H1 (cell line): ENCODE data around the gene FUT2. TPM values are rescaled to one million over a fixed set of nuclear protein-coding genes. Genes with fewer than 3 reads are reported as not detected.

Experiments
- CTCF ChIA-PET: fragments of 300-600 bp; sonication (Branson Sonifier 250); formaldehyde crosslinking; loops from one replicate; lab custom pipeline; 2021; ENCODE audit not compliant: partially characterized antibody; lab: Charles Lee
- POLR2A ChIA-PET: fragments of 300-600 bp; sonication (Branson Sonifier 250); formaldehyde crosslinking; loops from one replicate; lab custom pipeline; 2021; ENCODE audit warnings: inconsistent platforms; ENCODE audit not compliant: partially characterized antibody; lab: Charles Lee
- DNase-seq, 2 experiments: peaks; one replicate each; pipeline versions ENCODE4 v3.0.0 to v3.0.0-alpha.2; 2010 to 2022; ENCODE audit warnings: low spot score in 2 of 2, low read depth in 1 of 2, mixed read lengths in 1 of 2
- FAIRE-seq: peaks from 2 replicates; lab custom pipeline; 2011; peaks lifted over from hg19 to GRCh38; lab: Jason Lieb, UNC
- H2AFZ ChIP-seq: 2 replicates; pipeline ENCODE4 v1.8.1; 2012; ENCODE audit warnings: low read length, inconsistent platforms
- H2AK5ac ChIP-seq: 2 replicates; pipeline ENCODE4 v1.6.1; 2013; ENCODE audit warnings: low read depth, low read length
- H2BK120ac ChIP-seq: replicated peaks from 2 replicates; pipeline ENCODE3; 2013; ENCODE audit warnings: low read depth, low read length, inconsistent platforms
- H2BK12ac ChIP-seq: 2 replicates; pipeline ENCODE4 v1.6.1; 2013; ENCODE audit warnings: low read depth, low read length
- H2BK15ac ChIP-seq: 2 replicates; pipeline ENCODE4 v1.6.1; 2013; ENCODE audit warnings: low read length
- H2BK20ac ChIP-seq: 2 replicates; pipeline ENCODE4 v1.6.1; 2013; ENCODE audit warnings: low read length
- H2BK5ac ChIP-seq: 2 replicates; pipeline ENCODE4 v1.6.1; 2013; ENCODE audit warnings: low read depth, low read length
- H3K14ac ChIP-seq: 2 replicates; pipeline ENCODE4 v1.6.1; 2013; ENCODE audit warnings: inconsistent platforms; ENCODE audit not compliant: insufficient read length
- H3K18ac ChIP-seq: 2 replicates; pipeline ENCODE4 v1.6.1; 2013; ENCODE audit warnings: low read length; ENCODE audit errors: extremely low read depth
- H3K23ac ChIP-seq: 2 replicates; pipeline ENCODE4 v1.6.1; 2013; ENCODE audit warnings: inconsistent platforms; ENCODE audit not compliant: insufficient read length
- H3K23me2 ChIP-seq: 2 replicates; pipeline ENCODE4 v1.6.1; 2013; ENCODE audit warnings: low read depth, low read length
- H3K27ac ChIP-seq: 2 replicates; pipeline ENCODE4 v1.6.1; 2011; ENCODE audit warnings: low read depth, low read length, inconsistent platforms
- H3K27me3 ChIP-seq, 4 experiments: replicated peaks in 1 of 4; 1 replicate in 1 of 4; 2 replicates in 3 of 4; pipeline versions ENCODE4 v1.6.1 to v1.8.1; 2011 to 2013; ENCODE audit warnings: low read length in 3 of 4, mild to moderate bottlenecking in 3 of 4, inconsistent platforms in 2 of 4, mixed read lengths in 2 of 4, moderate library complexity in 1 of 4; ENCODE audit not compliant: control insufficient read depth in 3 of 4, insufficient read depth in 3 of 4; ENCODE audit errors: extremely low read depth in 1 of 4
- H3K36me3 ChIP-seq, 4 experiments: 2 replicates each; pipeline versions ENCODE4 v1.6.1 to v1.8.1; 2011 to 2013; ENCODE audit warnings: mild to moderate bottlenecking in 4 of 4, low read length in 3 of 4, moderate library complexity in 2 of 4, control low read depth in 1 of 4, inconsistent platforms in 1 of 4; ENCODE audit not compliant: insufficient read depth in 4 of 4, control insufficient read depth in 2 of 4
- H3K4ac ChIP-seq: replicated peaks from 2 replicates; pipeline ENCODE3; 2013; ENCODE audit warnings: low read length, low read depth, mixed read lengths, inconsistent platforms; ENCODE audit not compliant: insufficient read length
- H3K4me1 ChIP-seq, 4 experiments: replicated peaks in 1 of 4; 1 replicate in 1 of 4; 2 replicates in 3 of 4; pipeline versions ENCODE4 v1.6.1 to v1.8.1; 2011 to 2013; ENCODE audit warnings: low read length in 3 of 4, inconsistent platforms in 2 of 4, mixed read lengths in 1 of 4; ENCODE audit not compliant: insufficient read depth in 4 of 4, control insufficient read depth in 3 of 4
- H3K4me2 ChIP-seq, 2 experiments: 2 replicates each; pipeline versions ENCODE4 v1.6.1 to v1.8.1; 2011 to 2013; ENCODE audit warnings: low read depth in 2 of 2, low read length in 2 of 2, control low read depth in 1 of 2, inconsistent platforms in 1 of 2, mild to moderate bottlenecking in 1 of 2; ENCODE audit not compliant: insufficient read depth in 1 of 2
- H3K4me3 ChIP-seq, 4 experiments: fragments of 200-600, 300-600 bp in 1 of 4; sonication (generic), shearing (Covaris generic), sonication (Bioruptor Twin) in 1 of 4; 2 replicates each; pipeline versions ENCODE4 v1.5.1 to v1.8.1; 2011 to 2016; ENCODE audit warnings: low read length in 4 of 4, low read depth in 3 of 4, control low read depth in 2 of 4, inconsistent platforms in 2 of 4, mild to moderate bottlenecking in 2 of 4, mixed read lengths in 1 of 4, moderate library complexity in 1 of 4; ENCODE audit not compliant: insufficient read depth in 2 of 4; ENCODE audit errors: extremely low read depth in 1 of 4
- H3K56ac ChIP-seq: replicated peaks from 2 replicates; pipeline ENCODE3; 2013; ENCODE audit warnings: low read depth, mild to moderate bottlenecking, mixed read lengths, low read length, inconsistent platforms; ENCODE audit not compliant: insufficient read length
- H3K79me1 ChIP-seq: 2 replicates; pipeline ENCODE4 v1.6.1; 2013; ENCODE audit warnings: low read depth, low read length, control low read depth
- H3K79me2 ChIP-seq, 2 experiments: 2 replicates each; pipeline versions ENCODE4 v1.6.1 to v1.8.1; 2012 to 2013; ENCODE audit warnings: low read length in 2 of 2, mild to moderate bottlenecking in 2 of 2, inconsistent platforms in 1 of 2; ENCODE audit not compliant: insufficient read depth in 2 of 2, control insufficient read depth in 1 of 2
- H3K9ac ChIP-seq, 4 experiments: replicated peaks in 1 of 4; 1 replicate in 1 of 4; 2 replicates in 3 of 4; pipeline versions ENCODE4 v1.6.1 to v1.8.1; 2011 to 2013; ENCODE audit warnings: low read depth in 3 of 4, low read length in 3 of 4, control low read depth in 2 of 4, mild to moderate bottlenecking in 2 of 4, moderate library complexity in 2 of 4, inconsistent platforms in 1 of 4; ENCODE audit errors: extremely low read depth in 1 of 4
- H3K9me3 ChIP-seq, 2 experiments: 2 replicates each; pipeline versions ENCODE4 v1.6.1 to v1.8.1; 2012 to 2013; ENCODE audit warnings: mild to moderate bottlenecking in 2 of 2, moderate library complexity in 2 of 2, control low read depth in 1 of 2, inconsistent platforms in 1 of 2, low read depth in 1 of 2, low read length in 1 of 2, mixed read lengths in 1 of 2; ENCODE audit not compliant: insufficient read depth in 2 of 2
- H4K20me1 ChIP-seq, 2 experiments: replicated peaks in 1 of 2; 2 replicates each; pipeline versions ENCODE3 to v1.8.1; 2011 to 2013; ENCODE audit warnings: inconsistent platforms in 2 of 2, low read length in 2 of 2, mild to moderate bottlenecking in 1 of 2; ENCODE audit not compliant: insufficient read depth in 2 of 2, control insufficient read depth in 1 of 2
- H4K5ac ChIP-seq: 2 replicates; pipeline ENCODE4 v1.6.1; 2013; ENCODE audit warnings: low read length, low read depth, mixed read lengths, inconsistent platforms; ENCODE audit not compliant: insufficient read length
- H4K8ac ChIP-seq: 2 replicates; pipeline ENCODE4 v1.8.0; 2013; ENCODE audit warnings: mild to moderate bottlenecking, moderate library complexity, low read length, inconsistent platforms; ENCODE audit not compliant: insufficient read depth; ENCODE audit errors: extremely low read depth
- H4K91ac ChIP-seq: replicated peaks from 2 replicates; pipeline ENCODE3; 2013; ENCODE audit warnings: low read length, mixed read lengths, inconsistent platforms; ENCODE audit not compliant: insufficient read length
- CBX5 ChIP-seq: fragments of 300-800, 300-1000 bp; sonication (generic); IDR thresholded peaks from 2 replicates; pipeline ENCODE4 v1.7.1; 2016; ENCODE audit warnings: antibody characterized with exemption, low read length, low read depth
- CHD1 ChIP-seq: IDR thresholded peaks from 2 replicates; pipeline ENCODE4 v1.6.1; 2012; ENCODE audit warnings: low read depth, low read length, improper control_type of control experiment
- CTCF ChIP-seq, 3 experiments: IDR thresholded peaks; 1 replicate in 2 of 3; 2 replicates in 1 of 3; pipeline versions ENCODE4 v1.5.1 to v1.6.1; 2011; ENCODE audit warnings: low read length in 3 of 3, mild to moderate bottlenecking in 3 of 3, inconsistent platforms in 2 of 3, low read depth in 1 of 3, moderate library complexity in 1 of 3; ENCODE audit not compliant: insufficient read depth in 1 of 3; ENCODE audit errors: control extremely low read depth in 1 of 3
- E2F6 ChIP-seq: IDR thresholded peaks from 2 replicates; pipeline ENCODE4 v1.6.1; 2012; ENCODE audit warnings: inconsistent platforms
- GABPA ChIP-seq: IDR thresholded peaks from 2 replicates; pipeline ENCODE4 v1.6.1; 2011; ENCODE audit warnings: mild to moderate bottlenecking, low read length, moderate library complexity, borderline replicate concordance; ENCODE audit not compliant: insufficient read depth
- GTF2F1 ChIP-seq: IDR thresholded peaks from 2 replicates; pipeline ENCODE4 v1.6.1; 2012; ENCODE audit warnings: low read depth, low read length, improper control_type of control experiment, borderline replicate concordance
- HDAC2 ChIP-seq, 2 experiments: fragments of 300-600 bp in 1 of 2; sonication (generic) in 1 of 2; IDR thresholded peaks; 2 replicates each; pipeline ENCODE4 v1.6.1; 2011 to 2012; ENCODE audit warnings: low read depth in 2 of 2, low read length in 2 of 2, mild to moderate bottlenecking in 2 of 2, moderate library complexity in 2 of 2, borderline replicate concordance in 1 of 2, inconsistent platforms in 1 of 2
- TAF7 ChIP-seq: optimal IDR thresholded peaks from 2 replicates; pipeline ENCODE3; 2011; ENCODE audit warnings: low read depth, mild to moderate bottlenecking, inconsistent platforms, low read length, moderate library complexity, borderline replicate concordance
- TEAD4 ChIP-seq: IDR thresholded peaks from 2 replicates; pipeline ENCODE4 v1.6.1; 2012; ENCODE audit warnings: low read depth, low read length, inconsistent platforms, mixed read lengths
- YY1 ChIP-seq: IDR thresholded peaks from 2 replicates; pipeline ENCODE4 v1.6.1; 2011; ENCODE audit warnings: low read depth, mild to moderate bottlenecking, low read length
- ZNF274 ChIP-seq: IDR thresholded peaks from 2 replicates; pipeline ENCODE4 v1.7.0; 2012; ENCODE audit warnings: low read length, borderline replicate concordance; ENCODE audit errors: extremely low read depth
- WGBS, 2 experiments: shearing (Covaris generic) in 1 of 2; methylation state at CpG; one replicate each; pipeline versions ENCODE4 v1.1.6 to v1.1.7; 2013 to 2015; ENCODE audit warnings: low lambda C conversion rate in 2 of 2, mixed read lengths in 2 of 2, inconsistent platforms in 1 of 2, low coverage in 1 of 2, missing lambda C conversion rate in 1 of 2; ENCODE audit not compliant: insufficient replicate concordance in 2 of 2, insufficient coverage in 1 of 2, insufficient read length in 1 of 2; ENCODE audit errors: extremely low coverage in 1 of 2, missing lambda C conversion rate in 1 of 2; 5-methylcytosine and 5-hydroxymethylcytosine counted together
- polyA plus RNA-seq, 7 experiments: library from polyadenylated mRNA; depleted of rRNA in 3 of 7; stranded (reverse) in 5 of 7; unstranded in 2 of 7; fragments of >200 nt in 5 of 7; fragments of 200-250 nt in 2 of 7; gene quantifications; 1 replicate in 5 of 7; 2 replicates in 1 of 7; 4 replicates in 1 of 7; pipeline versions ENCODE4 v1.2.1 to v1.2.3, GENCODE V29; 2011 to 2013; ENCODE audit warnings: missing spikeins in 2 of 7, mixed read lengths in 2 of 7
- total RNA-seq: library from RNA; stranded (reverse); fragmentation: NEBNext Ultra II Directional; extraction: Animal tissue kit (Norgen Biotek cat#: 25700); gene quantifications from 2 replicates; pipeline ENCODE4 v1.2.1, GENCODE V29; 2021

The FUT2 gene
- total and polyA plus RNA-seq, 2 of the 8 experiments (the other 6 are each of a cell fraction or from before 2014, with no cell fraction given): 5.0 to 5.6 TPM

- no peak overlapping the region for H4K5ac ChIP-seq
- ChIA-PET POLR2A (no interaction called here), CTCF (no interaction called here)
- H3K9ac ChIP-seq: no peak overlapping the region
- H4K20me1 ChIP-seq: no peaks in the 10 kb centered on the region
- H3K4ac ChIP-seq: no peak overlapping the region
- H3K9me3 ChIP-seq: no peaks in the 10 kb centered on the region
- H2AFZ ChIP-seq: no peak overlapping the region
- no peak overlapping the region for H3K4me2 ChIP-seq
- no peak overlapping the region for H3K27ac ChIP-seq
- no peak overlapping the region for H2BK20ac ChIP-seq
- FAIRE-seq (no peak), DNase-seq (no peak)
- H4K8ac ChIP-seq: no peak overlapping the region
- H3K18ac ChIP-seq: no peak overlapping the region
- peaks cover 5% of the 10 kb centered on the region; the same call in 1 of the 2 replicates for H3K23me2 ChIP-seq
- no peak overlapping the region for H2BK5ac ChIP-seq
- no peak overlapping the region for H3K14ac ChIP-seq
- H4K91ac ChIP-seq: no peak overlapping the region
- H2BK120ac ChIP-seq: no peak overlapping the region
- H3K79me2 ChIP-seq: no peaks in the 10 kb centered on the region
- H3K36me3 ChIP-seq: no peaks in the 10 kb centered on the region
- no peak overlapping the region for H2BK12ac ChIP-seq
- no peak overlapping the region for H3K56ac ChIP-seq
- H3K27me3 ChIP-seq: no peaks in the 10 kb centered on the region
- H3K23ac ChIP-seq: no peak overlapping the region
- H2AK5ac ChIP-seq: no peak overlapping the region
- no peaks in the 10 kb centered on the region for H3K79me1 ChIP-seq
- H3K4me3 ChIP-seq: no peak overlapping the region
- peaks cover 0 to 7% (median 0%) of the 10 kb centered on the region in 4 experiments; a peak in 4 of 7 replicates for H3K4me1 ChIP-seq
- H2BK15ac ChIP-seq: no peak overlapping the region
- WGBS, 2 experiments: 91% methylated on average over 4 of the region's 4 CpGs; no CpG with 5 or more reads in 1 of the 2 experiments
- TF ChIP-seq CTCF (IDR thresholded peaks at IDR 0.05; ENCODE audit: control extremely low read depth in 1 of 3, insufficient read depth in 1 of 3, low read depth in 1 of 3, low read length in 3 of 3) (no peak), CBX5 (no peak), GABPA (no peak), TAF7 (no peak), YY1 (no peak), E2F6 (no peak), CHD1 (no peak), HDAC2 (IDR thresholded peaks at IDR 0.05; ENCODE audit: borderline replicate concordance in 1 of 2, low read depth in 2 of 2, low read length in 2 of 2) (no peak), ZNF274 (no peak), GTF2F1 (no peak), TEAD4 (no peak)
Observed at GRCh38 chr19:48731452-48731851, 35.7 kb downstream of the FUT2 start.
